A549 (cell line): ENCODE measurements around the gene PAEP. TPM values are rescaled to one million over a fixed set of nuclear protein-coding genes. Genes with fewer than 3 reads are reported as not detected.

Source experiments
- ATAC-seq, 2 experiments: fragments of 200-7000 bp in 1 of 2; fragments of >200 bp in 1 of 2; cut with Nextera tagmentation in 1 of 2; cut with Tn5 transposase in 1 of 2; 3 replicates each; pipeline versions ENCODE4 v1.8.0 to v1.9.1; 2018 to 2020; ENCODE audit warnings: mild to moderate bottlenecking in 1 of 2, moderate library complexity in 1 of 2
- CTCF ChIA-PET: fragments of 300-600 bp; sonication (Branson Sonifier 250); formaldehyde crosslinking; extraction: SDS; loops from one replicate; lab custom pipeline; 2021; ENCODE audit warnings: antibody characterized with exemption, inconsistent platforms; lab: Yijun Ruan, JAX
- POLR2A ChIA-PET: fragments of 350-600 bp; formaldehyde crosslinking; extraction: SDS; loops from one replicate; lab custom pipeline; 2021; ENCODE audit warnings: antibody characterized with exemption, inconsistent platforms; lab: Yijun Ruan, JAX
- DNase-seq, 2 experiments: peaks; one replicate each; pipeline versions ENCODE4 v3.0.0 to v3.0.0-alpha.2; 2011 to 2016; ENCODE audit warnings: low read depth in 1 of 2, low spot score in 1 of 2
- FAIRE-seq: peaks from 2 replicates; lab custom pipeline; 2011; peaks lifted over from hg19 to GRCh38; lab: Jason Lieb, UNC
- H3K27ac ChIP-seq, 2 experiments: fragments of >200 bp; sonication (Bioruptor Twin); formaldehyde crosslinking; 3 replicates each; pipeline ENCODE4 v1.5.1; 2016 to 2017
- H3K4me1 ChIP-seq: fragments of >200 bp; sonication (Bioruptor Twin); formaldehyde crosslinking; 3 replicates; pipeline ENCODE4 v1.6.1; 2016
- H3K4me2 ChIP-seq: fragments of >200 bp; sonication (Bioruptor Twin); formaldehyde crosslinking; 3 replicates; pipeline ENCODE4 v1.6.1; 2016
- H3K4me3 ChIP-seq: fragments of >200 bp; sonication (Bioruptor Twin); formaldehyde crosslinking; 3 replicates; pipeline ENCODE4 v1.5.1; 2016
- H3K9me3 ChIP-seq: fragments of >200 bp; sonication (Bioruptor Twin); formaldehyde crosslinking; 3 replicates; pipeline ENCODE4 v1.6.1; 2016
- CEBPB ChIP-seq, 2 experiments: fragments of >200 bp in 1 of 2; sonication (Bioruptor Twin) in 1 of 2; formaldehyde crosslinking in 1 of 2; IDR thresholded peaks; 2 replicates each; pipeline ENCODE4 v1.6.1; 2012 to 2016
- EP300 ChIP-seq, 2 experiments: fragments of >200 bp; sonication (Bioruptor Twin); formaldehyde crosslinking; IDR thresholded peaks; 2 replicates in 1 of 2; 3 replicates in 1 of 2; pipeline ENCODE4 v1.6.1; 2016 to 2017
- ESRRA ChIP-seq: fragments of 150-350 bp; IDR thresholded peaks from 2 replicates; pipeline ENCODE4 v1.6.1; 2014; ENCODE audit warnings: mild to moderate bottlenecking, low read length, borderline replicate concordance
- FOSB ChIP-seq: fragments of 250-450 bp; sonication (Bioruptor Pico); IDR thresholded peaks from 2 replicates; pipeline ENCODE4 v1.5.0; 2020; ENCODE audit warnings: mild to moderate bottlenecking, moderate library complexity
- JUN ChIP-seq, 2 experiments: fragments of >200 bp; sonication (Bioruptor Twin); formaldehyde crosslinking; IDR thresholded peaks; 2 replicates in 1 of 2; 3 replicates in 1 of 2; pipeline ENCODE4 v1.6.1; 2016 to 2017
- JUNB ChIP-seq: fragments of >200 bp; sonication (Bioruptor Twin); formaldehyde crosslinking; IDR thresholded peaks from 2 replicates; pipeline ENCODE4 v1.6.1; 2016
- MYC ChIP-seq: IDR thresholded peaks from 2 replicates; pipeline ENCODE4 v1.6.1; 2012; ENCODE audit warnings: mild to moderate bottlenecking, inconsistent platforms, low read length, improper control_type of control experiment, borderline replicate concordance
- POLR2A ChIP-seq: IDR thresholded peaks from 2 replicates; pipeline ENCODE4 v1.6.1; 2012; ENCODE audit warnings: mild to moderate bottlenecking, low read length
- RCOR1 ChIP-seq: fragments of 150-350 bp; IDR thresholded peaks from 2 replicates; pipeline ENCODE4 v1.6.1; 2014; ENCODE audit warnings: antibody characterized with exemption, low read length, low read depth
- ZNF302 ChIP-seq: fragments of 250-450 bp; sonication (Bioruptor Pico); IDR thresholded peaks from 2 replicates; pipeline ENCODE4 v1.9.0; 2021; ENCODE audit warnings: inconsistent platforms, mild to moderate bottlenecking, moderate library complexity
- WGBS: methylation state at CpG from one replicate; pipeline ENCODE4 v1.1.6; 2017; ENCODE audit errors: missing lambda C conversion rate; 5-methylcytosine and 5-hydroxymethylcytosine counted together
- polyA plus RNA-seq, 4 experiments: library from polyadenylated mRNA; depleted of rRNA in 3 of 4; stranded (reverse); fragments of >200 nt; fragmentation: RNase III in 1 of 4; extraction: RNeasy Plus Mini Kit Qiagen cat#74134 plus additional on column Dnase treatment in 1 of 4; gene quantifications; 2 replicates in 3 of 4; 3 replicates in 1 of 4; pipeline ENCODE4 v1.2.3, GENCODE V29; 2011 to 2017
- TF ChIP-seq, protein P1 (sequence below): fragments of >200 bp; sonication (Bioruptor Twin); formaldehyde crosslinking; IDR thresholded peaks from 3 replicates; pipeline ENCODE4 v1.5.1; 2016
- TF ChIP-seq, protein P2 (sequence below): IDR thresholded peaks from 2 replicates; pipeline ENCODE4 v1.6.1; 2012; ENCODE audit warnings: low read depth, borderline replicate concordance
- TF ChIP-seq, protein P3 (sequence below): IDR thresholded peaks from 2 replicates; pipeline ENCODE4 v1.6.1; 2012

The PAEP gene
- polyA plus RNA-seq, 2 of the 4 experiments (the other 2 are of a cell fraction) = not detected

DNA sequence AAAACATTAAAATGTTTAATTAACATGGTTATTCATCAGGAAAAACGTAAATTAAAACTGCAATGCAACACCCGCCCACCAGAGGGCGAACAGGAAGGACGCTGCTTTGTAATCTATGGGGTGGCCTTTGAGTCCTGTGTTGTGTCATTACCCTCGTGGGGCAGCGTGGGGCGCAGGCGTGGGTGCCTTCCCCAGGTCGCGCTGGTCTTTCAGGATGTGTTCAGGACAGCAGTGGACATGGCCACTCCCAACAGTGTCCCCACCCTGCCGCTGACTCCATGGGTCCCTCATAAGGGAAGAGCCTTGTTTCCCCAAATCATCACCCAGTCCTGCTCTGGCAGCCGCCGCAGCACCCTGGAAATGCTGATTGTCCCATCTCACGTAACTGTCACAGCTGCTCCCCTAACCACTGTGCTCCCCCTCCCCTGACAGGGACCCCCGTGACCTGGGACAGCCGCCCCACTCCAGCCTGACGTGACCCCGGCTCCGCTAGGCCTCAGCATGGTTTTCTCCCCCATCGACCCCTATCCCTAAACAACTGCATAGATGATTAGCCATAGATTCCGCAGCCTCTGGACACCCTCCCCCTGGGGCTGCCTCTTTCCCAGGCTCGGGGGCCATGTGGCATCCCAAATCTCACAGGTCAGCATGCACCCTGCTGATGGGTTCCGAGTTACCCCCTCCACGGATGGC lies 41.4 kb downstream of the PAEP start (continued):
- TF ChIP-seq, protein P1, sequence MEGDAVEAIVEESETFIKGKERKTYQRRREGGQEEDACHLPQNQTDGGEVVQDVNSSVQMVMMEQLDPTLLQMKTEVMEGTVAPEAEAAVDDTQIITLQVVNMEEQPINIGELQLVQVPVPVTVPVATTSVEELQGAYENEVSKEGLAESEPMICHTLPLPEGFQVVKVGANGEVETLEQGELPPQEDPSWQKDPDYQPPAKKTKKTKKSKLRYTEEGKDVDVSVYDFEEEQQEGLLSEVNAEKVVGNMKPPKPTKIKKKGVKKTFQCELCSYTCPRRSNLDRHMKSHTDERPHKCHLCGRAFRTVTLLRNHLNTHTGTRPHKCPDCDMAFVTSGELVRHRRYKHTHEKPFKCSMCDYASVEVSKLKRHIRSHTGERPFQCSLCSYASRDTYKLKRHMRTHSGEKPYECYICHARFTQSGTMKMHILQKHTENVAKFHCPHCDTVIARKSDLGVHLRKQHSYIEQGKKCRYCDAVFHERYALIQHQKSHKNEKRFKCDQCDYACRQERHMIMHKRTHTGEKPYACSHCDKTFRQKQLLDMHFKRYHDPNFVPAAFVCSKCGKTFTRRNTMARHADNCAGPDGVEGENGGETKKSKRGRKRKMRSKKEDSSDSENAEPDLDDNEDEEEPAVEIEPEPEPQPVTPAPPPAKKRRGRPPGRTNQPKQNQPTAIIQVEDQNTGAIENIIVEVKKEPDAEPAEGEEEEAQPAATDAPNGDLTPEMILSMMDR = peak; percentile 57

DNA sequence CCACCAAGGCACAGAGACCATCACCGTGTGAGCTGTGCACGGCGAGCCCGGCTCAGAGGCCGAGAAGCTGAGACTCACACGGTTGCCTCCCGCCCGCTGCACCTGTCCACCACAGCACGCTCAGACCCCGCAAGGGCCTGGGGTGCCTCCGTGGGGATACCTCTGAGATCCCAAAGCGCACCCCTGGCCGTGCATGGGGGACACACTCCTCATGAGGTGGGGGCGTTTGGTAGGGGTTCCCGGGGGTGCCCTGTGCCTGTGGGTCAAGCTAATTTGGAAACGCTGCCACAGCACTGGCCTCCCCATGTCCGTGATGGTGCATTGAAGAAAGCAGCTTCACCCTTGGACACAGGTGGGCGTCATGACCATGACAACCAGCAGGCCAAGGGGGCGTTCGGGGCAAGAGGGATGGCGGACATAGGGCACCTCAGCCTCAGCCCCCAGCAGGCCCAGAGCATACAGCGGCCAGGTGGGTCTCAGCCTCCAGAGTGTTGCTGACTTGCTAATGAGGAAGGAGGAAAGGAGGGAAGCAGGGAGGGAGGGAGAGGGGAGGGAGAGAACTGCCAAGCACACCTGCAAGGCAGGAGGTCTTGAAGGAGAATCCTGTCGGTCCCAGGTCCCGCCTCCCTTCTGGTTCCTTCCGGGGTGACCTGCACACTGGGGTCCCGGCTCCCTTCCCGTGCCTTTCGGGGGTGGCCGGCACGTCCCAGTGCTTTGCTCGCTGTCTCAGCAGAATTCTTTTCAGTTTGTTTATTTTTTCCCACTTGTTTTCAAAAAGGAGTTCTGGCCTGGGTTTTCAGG lies 43.1 kb downstream of the PAEP start:
- Histone ChIP-seq H3K9me3 (no peaks in the 10 kb centered on the region), H3K4me2 (no peak overlapping the region), H3K4me3 (no peak overlapping the region), H3K4me1 (no peaks in the 10 kb centered on the region), H3K27ac (no peak overlapping the region)
- DNase-seq (no peak), FAIRE-seq (no peak), ATAC-seq (peak in 1 of 2 experiments; percentile 41; a peak in 3 of 6 replicates)
- ChIA-PET POLR2A (no interaction called here), CTCF (interaction anchor here (0.5 to 5.2 kb wide), 16 partner anchors 9 to 537 kb away, joined by 3 to 55 read pairs (median 4); a partner anchor contains a TSS)
- TF ChIP-seq JUNB = no peak
- 57% methylated on average over 15 of the region's 31 CpGs for WGBS

DNA sequence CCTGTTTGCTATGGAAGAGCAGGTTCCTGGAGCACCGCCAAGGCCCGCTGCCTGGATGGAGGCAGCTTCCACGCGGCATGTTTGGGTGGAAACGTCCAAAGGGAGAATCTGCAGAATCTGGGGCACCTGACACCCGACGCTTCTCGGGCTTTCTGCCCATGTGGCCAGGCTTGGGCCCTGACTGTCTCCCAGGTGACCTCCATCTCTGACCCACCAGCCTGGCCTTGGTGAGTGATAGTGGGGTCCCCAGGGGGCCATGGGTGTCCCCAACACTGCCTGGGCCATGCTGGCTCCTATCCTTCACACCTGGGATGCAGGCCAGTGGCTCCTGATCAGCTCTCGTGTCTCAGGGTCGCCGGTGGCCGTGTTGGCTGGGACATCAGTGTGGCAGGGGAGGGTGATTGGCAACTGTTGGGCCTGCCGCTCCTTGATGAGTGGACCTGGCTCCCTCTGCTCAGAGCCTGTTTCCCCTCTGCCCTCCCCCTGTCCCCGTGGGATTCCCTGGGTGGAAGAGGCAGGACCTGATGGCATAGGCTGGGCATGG lies 43.8 kb downstream of the PAEP start:
- CTCF ChIA-PET = interaction anchor here (0.5 to 5.2 kb wide), 11 partner anchors 10 to 518 kb away, joined by 3 to 55 read pairs (median 4); a partner anchor contains a TSS
- 51% methylated on average over 10 of the region's 14 CpGs for WGBS
- no peak for DNase-seq

DNA sequence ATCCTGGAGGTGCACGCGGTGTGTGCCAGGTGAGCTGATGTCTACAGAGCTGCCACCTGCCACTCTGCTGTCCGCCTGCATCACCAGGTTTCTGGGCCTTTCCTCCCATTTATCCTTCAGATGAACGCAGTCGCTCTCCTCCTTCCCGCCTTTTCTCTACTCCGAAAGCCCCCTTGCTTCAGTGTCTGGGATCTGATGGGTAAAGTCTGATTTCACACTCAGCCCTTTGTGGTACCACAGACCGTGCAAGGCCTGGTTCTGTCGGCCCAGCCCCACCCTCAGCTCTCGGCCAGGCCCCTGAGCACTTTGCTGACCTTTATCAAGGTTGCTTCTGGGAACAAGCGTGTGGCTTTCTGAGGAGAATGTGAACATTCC lies 45.3 kb downstream of the PAEP start:
- Histone ChIP-seq H3K4me2 (no peak overlapping the region), H3K4me1 (no peaks in the 10 kb centered on the region), H3K9me3 (no peaks in the 10 kb centered on the region), H3K27ac (no peak overlapping the region), H3K4me3 (no peak overlapping the region)
- FAIRE-seq (no peak), DNase-seq (no peak), ATAC-seq (no peak)
- WGBS = 84% methylated on average over 11 of the region's 11 CpGs
- ChIA-PET POLR2A (no interaction called here), CTCF (interaction anchor here (0.7 to 5.2 kb wide), 6 partner anchors 8 to 1162 kb away, joined by 3 to 55 read pairs (median 4); a partner anchor contains a TSS)
- no peak for TF ChIP-seq ESRRA
- no peak for TF ChIP-seq JUN (IDR thresholded peaks at IDR 0.05)
- no peak for TF ChIP-seq CEBPB (IDR thresholded peaks at IDR 0.05)
- no peak for TF ChIP-seq MYC
- TF ChIP-seq, protein P2, sequence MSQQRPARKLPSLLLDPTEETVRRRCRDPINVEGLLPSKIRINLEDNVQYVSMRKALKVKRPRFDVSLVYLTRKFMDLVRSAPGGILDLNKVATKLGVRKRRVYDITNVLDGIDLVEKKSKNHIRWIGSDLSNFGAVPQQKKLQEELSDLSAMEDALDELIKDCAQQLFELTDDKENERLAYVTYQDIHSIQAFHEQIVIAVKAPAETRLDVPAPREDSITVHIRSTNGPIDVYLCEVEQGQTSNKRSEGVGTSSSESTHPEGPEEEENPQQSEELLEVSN = no peak

More for the DNA sequence above, 43.8 kb downstream of the PAEP start:
- Histone ChIP-seq H3K4me1 (no peaks in the 10 kb centered on the region), H3K9me3 (no peaks in the 10 kb centered on the region), H3K27ac (no peak overlapping the region), H3K4me3 (no peak overlapping the region), H3K4me2 (no peak overlapping the region)
- FAIRE-seq (no peak), ATAC-seq (no peak)
- POLR2A ChIA-PET = no interaction called here
- TF ChIP-seq ZNF302 (CRISPR knock-in tag) (no peak), EP300 (IDR thresholded peaks at IDR 0.05) (no peak), POLR2A (no peak), CEBPB (IDR thresholded peaks at IDR 0.05) (no peak), RCOR1 (no peak), FOSB (no peak)
- TF ChIP-seq, protein P3, sequence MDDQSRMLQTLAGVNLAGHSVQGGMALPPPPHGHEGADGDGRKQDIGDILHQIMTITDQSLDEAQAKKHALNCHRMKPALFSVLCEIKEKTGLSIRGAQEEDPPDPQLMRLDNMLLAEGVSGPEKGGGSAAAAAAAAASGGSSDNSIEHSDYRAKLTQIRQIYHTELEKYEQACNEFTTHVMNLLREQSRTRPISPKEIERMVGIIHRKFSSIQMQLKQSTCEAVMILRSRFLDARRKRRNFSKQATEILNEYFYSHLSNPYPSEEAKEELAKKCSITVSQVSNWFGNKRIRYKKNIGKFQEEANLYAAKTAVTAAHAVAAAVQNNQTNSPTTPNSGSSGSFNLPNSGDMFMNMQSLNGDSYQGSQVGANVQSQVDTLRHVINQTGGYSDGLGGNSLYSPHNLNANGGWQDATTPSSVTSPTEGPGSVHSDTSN = no peak
